ENCODE results near the gene CAMTA1.

Gene CAMTA1

GRCh38 chr1:7656557-7657215, 871.4 kb downstream of the CAMTA1 start:
- Histone ChIP-seq H3K4me1 (ENCODE audit: control insufficient read depth, low read depth, low read length) (no peaks in the 10 kb centered on the region), H3K27me3 (ENCODE audit: control insufficient read depth, insufficient read depth, low read length) (no peaks in the 10 kb centered on the region), H3K36me3 (ENCODE audit: control insufficient read depth, low read depth, low read length) (no peaks in the 10 kb centered on the region), H3K9me3 (ENCODE audit: control insufficient read depth, low read depth, low read length) (no peaks in the 10 kb centered on the region), H3K9ac (ENCODE audit: low read length) (no peak overlapping the region), H3K4me3 (ENCODE audit: low read length) (no peak overlapping the region), H3K27ac (ENCODE audit: low read length) (no peak overlapping the region)

GRCh38 chr1:7657287-7658016, 872.2 kb downstream of the CAMTA1 start:
- Histone ChIP-seq H3K27me3 (ENCODE audit: control insufficient read depth, insufficient read depth, low read length) (no peaks in the 10 kb centered on the region), H3K9ac (ENCODE audit: low read length) (no peak overlapping the region), H3K4me3 (ENCODE audit: low read length) (no peak overlapping the region), H3K36me3 (ENCODE audit: control insufficient read depth, low read depth, low read length) (no peaks in the 10 kb centered on the region), H3K9me3 (ENCODE audit: control insufficient read depth, low read depth, low read length) (no peaks in the 10 kb centered on the region), H3K27ac (ENCODE audit: low read length) (no peak overlapping the region), H3K4me1 (ENCODE audit: control insufficient read depth, low read depth, low read length) (no peaks in the 10 kb centered on the region)

GRCh38 chr1:7658099-7658498, 872.8 kb downstream of the CAMTA1 start:
- H3K4me1 ChIP-seq (ENCODE audit: control insufficient read depth, low read depth, low read length): no peaks in the 10 kb centered on the region
- H3K9me3 ChIP-seq (ENCODE audit: control insufficient read depth, low read depth, low read length): no peaks in the 10 kb centered on the region
- no peak overlapping the region for H3K9ac ChIP-seq (ENCODE audit: low read length)
- no peak overlapping the region for H3K27ac ChIP-seq (ENCODE audit: low read length)
- H3K4me3 ChIP-seq (ENCODE audit: low read length): no peak overlapping the region
- no peaks in the 10 kb centered on the region for H3K27me3 ChIP-seq (ENCODE audit: control insufficient read depth, insufficient read depth, low read length)
- H3K36me3 ChIP-seq (ENCODE audit: control insufficient read depth, low read depth, low read length): no peaks in the 10 kb centered on the region

- Histone ChIP-seq H3K9ac (ENCODE audit: low read length) (no peak overlapping the region), H3K36me3 (ENCODE audit: control insufficient read depth, low read depth, low read length) (no peaks in the 10 kb centered on the region), H3K9me3 (ENCODE audit: control insufficient read depth, low read depth, low read length) (no peaks in the 10 kb centered on the region), H3K4me3 (ENCODE audit: low read length) (no peak overlapping the region), H3K27me3 (ENCODE audit: control insufficient read depth, insufficient read depth, low read length) (no peaks in the 10 kb centered on the region), H3K4me1 (ENCODE audit: control insufficient read depth, low read depth, low read length) (no peaks in the 10 kb centered on the region), H3K27ac (ENCODE audit: low read length) (no peak overlapping the region)
Measured at GRCh38 chr1:7659514-7659913, 874.3 kb downstream of the CAMTA1 start.

GRCh38 chr1:7663451-7664146, 878.3 kb downstream of the CAMTA1 start:
- no peaks in the 10 kb centered on the region for H3K9me3 ChIP-seq (ENCODE audit: control insufficient read depth, low read depth, low read length)
- H3K27me3 ChIP-seq (ENCODE audit: control insufficient read depth, insufficient read depth, low read length): no peaks in the 10 kb centered on the region
- H3K9ac ChIP-seq (ENCODE audit: low read length): no peak overlapping the region
- no peak overlapping the region for H3K27ac ChIP-seq (ENCODE audit: low read length)
- H3K4me3 ChIP-seq (ENCODE audit: low read length): no peak overlapping the region
- no peaks in the 10 kb centered on the region for H3K4me1 ChIP-seq (ENCODE audit: control insufficient read depth, low read depth, low read length)
- H3K36me3 ChIP-seq (ENCODE audit: control insufficient read depth, low read depth, low read length): no peaks in the 10 kb centered on the region

- no peaks in the 10 kb centered on the region for H3K4me1 ChIP-seq (ENCODE audit: control insufficient read depth, low read depth, low read length)
Measured at GRCh38 chr1:7664147-7664892, 879.1 kb downstream of the CAMTA1 start.

GRCh38 chr1:7664893-7665250, 879.6 kb downstream of the CAMTA1 start:
- Histone ChIP-seq H3K4me1 (ENCODE audit: control insufficient read depth, low read depth, low read length) (peaks cover 3% of the 10 kb centered on the region), H3K27me3 (ENCODE audit: control insufficient read depth, insufficient read depth, low read length) (peaks cover 2% of the 10 kb centered on the region), H3K9me3 (ENCODE audit: control insufficient read depth, low read depth, low read length) (no peaks in the 10 kb centered on the region), H3K36me3 (ENCODE audit: control insufficient read depth, low read depth, low read length) (no peaks in the 10 kb centered on the region), H3K9ac (ENCODE audit: low read length) (no peak overlapping the region), H3K4me3 (ENCODE audit: low read length) (no peak overlapping the region), H3K27ac (ENCODE audit: low read length) (no peak overlapping the region)

More at GRCh38 chr1:7664147-7664892, 879.1 kb downstream of the CAMTA1 start:
- Histone ChIP-seq H3K27ac (ENCODE audit: low read length) (no peak overlapping the region), H3K9me3 (ENCODE audit: control insufficient read depth, low read depth, low read length) (no peaks in the 10 kb centered on the region), H3K27me3 (ENCODE audit: control insufficient read depth, insufficient read depth, low read length) (no peaks in the 10 kb centered on the region), H3K36me3 (ENCODE audit: control insufficient read depth, low read depth, low read length) (no peaks in the 10 kb centered on the region), H3K4me3 (ENCODE audit: low read length) (no peak overlapping the region), H3K9ac (ENCODE audit: low read length) (no peak overlapping the region)

GRCh38 chr1:7666249-7666648, 881.0 kb downstream of the CAMTA1 start:
- Histone ChIP-seq H3K4me3 (ENCODE audit: low read length) (no peak overlapping the region), H3K27ac (ENCODE audit: low read length) (no peak overlapping the region), H3K36me3 (ENCODE audit: control insufficient read depth, low read depth, low read length) (no peaks in the 10 kb centered on the region), H3K9ac (ENCODE audit: low read length) (no peak overlapping the region), H3K27me3 (ENCODE audit: control insufficient read depth, insufficient read depth, low read length) (peaks cover 7% of the 10 kb centered on the region), H3K4me1 (ENCODE audit: control insufficient read depth, low read depth, low read length) (peaks cover 10% of the 10 kb centered on the region), H3K9me3 (ENCODE audit: control insufficient read depth, low read depth, low read length) (no peaks in the 10 kb centered on the region)

GRCh38 chr1:7667159-7667558, 881.9 kb downstream of the CAMTA1 start:
- H3K36me3 ChIP-seq (ENCODE audit: control insufficient read depth, low read depth, low read length): no peaks in the 10 kb centered on the region
- H3K4me1 ChIP-seq (ENCODE audit: control insufficient read depth, low read depth, low read length): peaks cover 10% of the 10 kb centered on the region

GRCh38 chr1:7667625-7668218, 882.5 kb downstream of the CAMTA1 start:
- H3K4me3 ChIP-seq (ENCODE audit: low read length): no peak overlapping the region
- H3K27me3 ChIP-seq (ENCODE audit: control insufficient read depth, insufficient read depth, low read length): peaks cover 7% of the 10 kb centered on the region
- H3K4me1 ChIP-seq (ENCODE audit: control insufficient read depth, low read depth, low read length): peaks cover 10% of the 10 kb centered on the region
- no peak overlapping the region for H3K27ac ChIP-seq (ENCODE audit: low read length)
- H3K9me3 ChIP-seq (ENCODE audit: control insufficient read depth, low read depth, low read length): no peaks in the 10 kb centered on the region
- H3K9ac ChIP-seq (ENCODE audit: low read length): no peak overlapping the region
- H3K36me3 ChIP-seq (ENCODE audit: control insufficient read depth, low read depth, low read length): no peaks in the 10 kb centered on the region

More at GRCh38 chr1:7667159-7667558, 881.9 kb downstream of the CAMTA1 start:
- H3K27ac ChIP-seq (ENCODE audit: low read length): no peak overlapping the region
- H3K4me3 ChIP-seq (ENCODE audit: low read length): no peak overlapping the region
- peaks cover 7% of the 10 kb centered on the region for H3K27me3 ChIP-seq (ENCODE audit: control insufficient read depth, insufficient read depth, low read length)
- no peaks in the 10 kb centered on the region for H3K9me3 ChIP-seq (ENCODE audit: control insufficient read depth, low read depth, low read length)
- no peak overlapping the region for H3K9ac ChIP-seq (ENCODE audit: low read length)
